CD4-positive, alpha-beta T cell treated with Interferon alpha-2 for 1 hour (primary cell): ENCODE measurements around the gene KRTAP4-11.
"Not testable (repeated sequence)": the region's sequence is repeated elsewhere in the genome, so short reads cannot be mapped to it uniquely, and the experiment has no call there.

Experiments used
- DNase-seq, 2 donors: peaks; one replicate each; pipeline ENCODE4 v3.0.0-alpha.2; 2020 to 2022

The KRTAP4-11 gene

GRCh38 chr17:41117846-41118386 is at the start of gene KRTAP4-11:
KRTAP4-11 (minus strand) TSS chr17:41118373; CDS start chr17:41118315, 58 bp downstream.
- DNase-seq = not testable (repeated sequence)

- no peak for DNase-seq
These were observed 49.4 kb upstream of the KRTAP4-11 start for GRCh38 chr17:41167561-41167960.

GRCh38 chr17:41163828-41164227 is 45.7 kb upstream of the KRTAP4-11 start:
- no peak for DNase-seq

- no peak for DNase-seq
These were observed 42.5 kb upstream of the KRTAP4-11 start, which contains the start of gene KRTAP4-4 for GRCh38 chr17:41160648-41161047. KRTAP4-4 (minus strand) TSS chr17:41160748; CDS start chr17:41160691, 57 bp downstream.

GRCh38 chr17:41160190-41160589 is 42.0 kb upstream of the KRTAP4-11 start:
- not testable (repeated sequence) for DNase-seq

- DNase-seq = no peak
These were observed 35.7 kb upstream of the KRTAP4-11 start for GRCh38 chr17:41153856-41154255.

- no peak for DNase-seq
These were observed 33.4 kb upstream of the KRTAP4-11 start for GRCh38 chr17:41151525-41151924.

- no peak for DNase-seq
These were observed 31.9 kb upstream of the KRTAP4-11 start for GRCh38 chr17:41150026-41150425.

- DNase-seq = no peak
These were observed 31.4 kb upstream of the KRTAP4-11 start, which contains the start of gene KRTAP4-5 for GRCh38 chr17:41149652-41149985. KRTAP4-5 (minus strand) TSS chr17:41149825; CDS start chr17:41149767, 58 bp downstream.

- not testable (repeated sequence) for DNase-seq
These were observed 30.9 kb upstream of the KRTAP4-11 start for GRCh38 chr17:41148971-41149651.

GRCh38 chr17:41147531-41148204 is 29.5 kb upstream of the KRTAP4-11 start:
- no peak for DNase-seq

GRCh38 chr17:41145261-41145660 is 27.1 kb upstream of the KRTAP4-11 start:
- no peak for DNase-seq

- DNase-seq = no peak
These were observed 26.7 kb upstream of the KRTAP4-11 start for GRCh38 chr17:41144846-41145245.

GRCh38 chr17:41141361-41141760 is 23.2 kb upstream of the KRTAP4-11 start:
- DNase-seq = no peak

- no peak for DNase-seq
These were observed 22.4 kb upstream of the KRTAP4-11 start, which contains the start of gene KRTAP4-6 for GRCh38 chr17:41140360-41141131. KRTAP4-6 (minus strand) TSS chr17:41140544; CDS start chr17:41140487, 57 bp downstream.

- not testable (repeated sequence) for DNase-seq
These were observed 21.7 kb upstream of the KRTAP4-11 start for GRCh38 chr17:41139865-41140264.

GRCh38 chr17:41133880-41134735 is 15.9 kb upstream of the KRTAP4-11 start:
- no peak for DNase-seq

GRCh38 chr17:41131979-41132378 is 13.8 kb upstream of the KRTAP4-11 start:
- no peak for DNase-seq

GRCh38 chr17:41127371-41127770 is 9.2 kb upstream of the KRTAP4-11 start:
- no peak for DNase-seq

- no peak for DNase-seq
These were observed 8.2 kb upstream of the KRTAP4-11 start for GRCh38 chr17:41126412-41126811.

GRCh38 chr17:41125064-41125463 is 6.9 kb upstream of the KRTAP4-11 start:
- no peak for DNase-seq

- not testable (repeated sequence) for DNase-seq
These were observed 5.8 kb upstream of the KRTAP4-11 start, which contains the start of gene KRTAP4-12 for GRCh38 chr17:41123991-41124371. KRTAP4-12 (minus strand) TSS chr17:41124182; CDS start chr17:41124122, 60 bp downstream.
